ENCODE measurements around the gene RREB1.

GRCh38 chr6:7124114-7124513 lies 16.4 kb downstream of the RREB1 start:
- TF ChIP-seq BHLHE40 (IDR thresholded peaks at IDR 0.05; ENCODE audit: borderline replicate concordance) (no peak), ARNT (IDR thresholded peaks at IDR 0.05) (no peak), ZNF384 (IDR thresholded peaks at IDR 0.05) (no peak), FOXM1 (IDR thresholded peaks at IDR 0.05; ENCODE audit: borderline replicate concordance) (no peak), FOXA1 (IDR thresholded peaks at IDR 0.05) (no peak), ELF4 (IDR thresholded peaks at IDR 0.05) (no peak), SUZ12 (IDR thresholded peaks at IDR 0.05) (no peak), LEF1 (IDR thresholded peaks at IDR 0.05; ENCODE audit: borderline replicate concordance) (no peak), L3MBTL2 (conservative IDR thresholded peaks at IDR 0.05) (no peak), TARDBP (IDR thresholded peaks at IDR 0.05) (no peak), PKNOX1 (IDR thresholded peaks at IDR 0.05) (no peak), CTBP1 (IDR thresholded peaks at IDR 0.05; ENCODE audit: borderline replicate concordance) (no peak), FOXK2 (IDR thresholded peaks at IDR 0.05) (no peak)
